AG04449 (cell line): ENCODE data around the gene TULP3.

Experiments used
- CTCF ChIA-PET: fragments of 350-600 bp; formaldehyde crosslinking; extraction: SDS; loops from one replicate; lab custom pipeline; 2021; ENCODE audit warnings: antibody characterized with exemption; lab: Yijun Ruan, JAX
- POLR2A ChIA-PET: fragments of 400-600, 350-600 bp; formaldehyde crosslinking; extraction: SDS; loops from one replicate; lab custom pipeline; 2020; ENCODE audit warnings: antibody characterized with exemption, inconsistent platforms; lab: Yijun Ruan, JAX
- DNase-seq: peaks from one replicate; pipeline ENCODE4 v3.0.0-alpha.2; 2010; ENCODE audit warnings: low read depth, low spot score
- H3K4me3 ChIP-seq: 2 replicates; pipeline ENCODE4 v1.5.1; 2011; ENCODE audit warnings: low read depth, mild to moderate bottlenecking, control low read depth, low read length
- TF ChIP-seq, protein P1 (sequence below): IDR thresholded peaks from one replicate; pipeline ENCODE4 v1.5.1; 2011; ENCODE audit warnings: mild to moderate bottlenecking, moderate library complexity, low read length, control low read depth, inconsistent platforms; ENCODE audit not compliant: insufficient read depth; ENCODE audit errors: missing control alignments

TULP3 gene

DNA sequence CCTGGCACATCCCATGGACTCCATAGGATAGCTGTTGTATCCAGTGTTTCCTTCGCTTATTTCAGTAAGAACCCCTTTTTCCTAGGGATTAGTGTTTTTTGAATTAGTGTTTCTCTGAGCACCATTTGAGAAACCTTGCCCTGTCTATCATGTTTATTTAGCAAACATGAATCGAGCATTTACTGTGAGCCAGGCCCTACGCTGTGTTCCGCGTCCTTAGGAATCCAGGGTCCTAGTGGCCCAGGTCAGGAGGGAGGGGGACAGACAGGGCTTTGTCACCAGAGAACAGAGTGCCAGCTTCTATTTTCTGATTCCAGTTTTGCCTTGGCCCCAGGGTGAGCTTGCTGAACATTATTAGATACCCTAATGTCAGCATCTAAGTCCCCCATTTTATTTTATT is 71.0 kb downstream of the TULP3 start:
- POLR2A ChIA-PET = interaction anchor here (1.0 kb wide), 1 partner anchor 77 kb away, joined by 6 read pairs; no protein-coding TSS in a partner anchor
- H3K4me3 ChIP-seq = peak overlapping the region; percentile 80
- CTCF ChIA-PET = interaction anchor here (0.7 to 1.1 kb wide), 4 partner anchors 9 to 77 kb away, joined by 3 to 4 read pairs (median 3); no protein-coding TSS in a partner anchor
- TF ChIP-seq, protein P1, sequence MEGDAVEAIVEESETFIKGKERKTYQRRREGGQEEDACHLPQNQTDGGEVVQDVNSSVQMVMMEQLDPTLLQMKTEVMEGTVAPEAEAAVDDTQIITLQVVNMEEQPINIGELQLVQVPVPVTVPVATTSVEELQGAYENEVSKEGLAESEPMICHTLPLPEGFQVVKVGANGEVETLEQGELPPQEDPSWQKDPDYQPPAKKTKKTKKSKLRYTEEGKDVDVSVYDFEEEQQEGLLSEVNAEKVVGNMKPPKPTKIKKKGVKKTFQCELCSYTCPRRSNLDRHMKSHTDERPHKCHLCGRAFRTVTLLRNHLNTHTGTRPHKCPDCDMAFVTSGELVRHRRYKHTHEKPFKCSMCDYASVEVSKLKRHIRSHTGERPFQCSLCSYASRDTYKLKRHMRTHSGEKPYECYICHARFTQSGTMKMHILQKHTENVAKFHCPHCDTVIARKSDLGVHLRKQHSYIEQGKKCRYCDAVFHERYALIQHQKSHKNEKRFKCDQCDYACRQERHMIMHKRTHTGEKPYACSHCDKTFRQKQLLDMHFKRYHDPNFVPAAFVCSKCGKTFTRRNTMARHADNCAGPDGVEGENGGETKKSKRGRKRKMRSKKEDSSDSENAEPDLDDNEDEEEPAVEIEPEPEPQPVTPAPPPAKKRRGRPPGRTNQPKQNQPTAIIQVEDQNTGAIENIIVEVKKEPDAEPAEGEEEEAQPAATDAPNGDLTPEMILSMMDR = no peak
- DNase-seq = no peak

DNA sequence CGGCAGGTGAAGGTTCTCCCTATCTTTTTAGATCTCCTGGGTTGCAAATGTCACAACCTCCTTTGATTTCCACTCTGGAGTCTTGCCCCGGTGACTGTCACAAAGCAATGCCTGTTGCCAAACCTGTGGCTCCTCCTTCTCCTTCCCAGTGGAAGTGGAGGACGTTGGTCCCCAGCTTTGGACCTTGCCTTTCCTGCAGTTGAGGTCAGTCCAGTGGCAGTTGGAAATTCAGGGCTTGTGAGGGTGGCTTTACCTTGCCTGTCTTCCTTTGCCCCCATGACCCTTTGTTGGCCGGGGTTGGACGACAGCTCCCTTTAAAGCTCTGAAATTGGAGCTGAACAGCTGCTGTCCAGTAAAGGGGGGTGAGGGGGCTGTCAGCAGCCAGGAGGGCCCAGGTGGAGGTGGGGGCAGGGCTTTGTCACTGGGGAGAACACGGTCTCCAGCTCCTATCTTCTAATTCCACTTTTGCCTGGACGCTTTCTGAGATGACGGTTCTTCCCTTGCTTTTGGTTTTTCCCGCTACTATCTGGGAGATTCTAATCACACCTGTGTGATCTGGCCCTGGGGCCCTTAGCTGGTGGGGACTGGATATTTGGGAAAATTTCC is 72.6 kb downstream of the TULP3 start:
- CTCF ChIA-PET = interaction anchor here (1.2 to 2.0 kb wide), 3 partner anchors 11 to 109 kb away, joined by 3 to 6 read pairs (median 5); no protein-coding TSS in a partner anchor
- no peak for DNase-seq
- H3K4me3 ChIP-seq = no peak overlapping the region
- TF ChIP-seq, protein P1 = no peak
- POLR2A ChIA-PET = interaction anchor here (0.6 kb wide), 1 partner anchor 14 kb away, joined by 3 read pairs; no protein-coding TSS in a partner anchor

DNA sequence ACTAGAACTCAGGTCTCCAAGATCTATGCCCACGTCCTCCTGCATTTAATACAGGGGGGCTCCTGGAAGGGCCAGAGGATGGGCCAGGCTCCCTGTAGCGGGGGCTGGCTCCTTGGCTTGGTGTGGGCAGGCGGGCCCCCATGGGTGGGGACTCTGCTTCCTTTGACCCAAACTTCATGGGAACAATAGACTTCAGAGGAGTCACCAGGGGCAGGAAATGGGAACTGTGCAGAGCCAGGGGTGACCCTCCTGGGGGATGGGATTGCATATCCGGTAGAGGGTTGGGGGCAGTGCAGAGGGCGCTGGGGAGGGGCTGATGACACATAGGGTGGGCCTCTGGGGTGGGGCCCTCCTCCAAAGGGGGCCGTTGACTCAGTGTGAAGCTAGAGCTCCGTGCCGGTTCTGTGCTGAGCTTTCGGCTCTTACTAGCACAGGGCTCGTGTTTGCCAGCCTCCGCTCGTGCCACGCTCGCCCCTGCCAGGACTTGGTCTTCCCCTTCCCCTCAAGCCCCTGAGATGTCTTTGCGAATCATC is 73.1 kb downstream of the TULP3 start:
- no peak overlapping the region for H3K4me3 ChIP-seq
- TF ChIP-seq, protein P1 = no peak
- ChIA-PET CTCF (interaction anchor here (1.2 to 2.0 kb wide), 3 partner anchors 10 to 109 kb away, joined by 3 to 6 read pairs (median 5); no protein-coding TSS in a partner anchor), POLR2A (interaction anchor here (0.7 kb wide), 1 partner anchor 25 kb away, joined by 3 read pairs; no protein-coding TSS in a partner anchor)
- no peak for DNase-seq

DNA sequence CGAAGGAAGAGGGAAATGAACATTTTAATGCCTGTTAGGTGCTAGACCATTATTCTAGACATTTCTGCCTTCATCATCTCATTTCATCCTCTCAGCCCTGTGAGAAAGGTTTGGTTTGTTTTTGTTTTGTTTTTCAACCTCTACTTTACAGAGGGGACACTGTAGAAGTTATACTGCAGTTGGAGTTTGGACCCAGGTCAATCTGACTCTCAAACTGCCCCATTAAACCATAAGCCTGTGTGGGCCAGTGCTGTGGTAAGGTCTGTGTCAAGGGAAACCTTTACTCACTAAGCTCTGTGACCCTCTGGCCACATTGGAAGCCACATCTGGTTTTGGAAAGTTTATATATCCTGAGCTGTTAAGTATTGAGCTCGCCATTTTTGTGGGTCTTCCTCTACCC is 77.0 kb downstream of the TULP3 start:
- DNase-seq = no peak
- POLR2A ChIA-PET = no interaction called here
- H3K4me3 ChIP-seq = no peak overlapping the region
- CTCF ChIA-PET = interaction anchor here (0.9 kb wide), 1 partner anchor 67 kb away, joined by 3 read pairs; no protein-coding TSS in a partner anchor
- TF ChIP-seq, protein P1 = no peak

DNA sequence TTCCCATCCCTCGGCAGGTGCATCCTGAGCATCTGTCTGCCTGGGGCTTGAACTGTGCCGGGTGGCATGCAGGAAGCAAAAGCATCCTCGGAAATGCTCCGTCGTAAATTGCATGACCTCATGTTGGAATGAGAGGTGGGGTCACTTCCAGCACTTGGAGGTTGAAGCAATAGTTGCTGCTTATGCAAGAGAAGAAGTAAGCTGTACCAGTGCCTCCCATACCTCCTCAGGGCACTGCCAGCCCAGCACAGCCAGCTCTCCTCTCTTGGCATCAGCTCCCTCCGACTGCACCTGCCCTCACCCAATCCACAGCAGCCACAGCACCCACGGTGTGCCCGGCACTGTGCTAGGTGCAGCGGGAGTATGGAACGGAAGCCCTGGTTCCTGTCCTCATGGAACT is 80.1 kb downstream of the TULP3 start:
- no peak for DNase-seq
- TF ChIP-seq, protein P1 = no peak
- ChIA-PET CTCF (interaction anchor here (0.9 kb wide), 1 partner anchor 9 kb away, joined by 3 read pairs; no protein-coding TSS in a partner anchor), POLR2A (no interaction called here)
- H3K4me3 ChIP-seq = no peak overlapping the region

DNA sequence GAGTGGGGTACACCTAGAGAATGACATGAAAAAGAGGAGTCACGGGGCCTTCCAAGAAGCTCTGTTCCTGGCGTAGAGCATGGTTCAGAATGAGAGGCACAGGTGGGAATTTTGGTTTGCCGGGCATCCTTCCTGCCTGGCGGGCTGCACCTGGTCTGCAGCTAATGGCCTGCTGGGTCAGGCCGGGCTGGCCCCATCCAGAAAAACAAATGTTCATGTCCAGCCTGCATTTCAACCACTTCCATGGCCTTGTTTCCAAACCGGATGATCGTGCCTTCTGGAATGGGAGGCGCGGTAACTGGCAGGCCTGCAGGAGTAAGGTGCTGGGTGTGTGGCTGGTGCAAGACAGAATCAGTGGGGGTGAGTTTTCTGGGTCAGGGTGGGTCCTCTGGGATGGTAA is 82.9 kb downstream of the TULP3 start:
- DNase-seq = no peak
- POLR2A ChIA-PET = no interaction called here
- CTCF ChIA-PET = interaction anchor here (1.4 kb wide), 2 partner anchors 10 to 12 kb away, joined by 3 to 6 read pairs; no protein-coding TSS in a partner anchor
- TF ChIP-seq, protein P1 = no peak
- H3K4me3 ChIP-seq = no peak overlapping the region
